AG10803 (cell line): Measurements from ENCODE around the gene ORMDL1.
A peak's percentile ranks its signal among the peaks of the same experiment; 100 is the strongest.

Source experiments
- DNase-seq: peaks from one replicate; pipeline ENCODE4 v3.0.0; 2010; ENCODE audit warnings: low read depth
- H3K4me3 ChIP-seq: 2 replicates; pipeline ENCODE4 v1.5.1; 2011; ENCODE audit warnings: mild to moderate bottlenecking, low read length, control low read depth
- TF ChIP-seq, protein P1 (sequence below): conservative IDR thresholded peaks from 2 replicates; pipeline ENCODE4 v1.5.1; 2011; ENCODE audit warnings: mild to moderate bottlenecking, low read length, control low read depth, inconsistent platforms

Gene ORMDL1, protein sequence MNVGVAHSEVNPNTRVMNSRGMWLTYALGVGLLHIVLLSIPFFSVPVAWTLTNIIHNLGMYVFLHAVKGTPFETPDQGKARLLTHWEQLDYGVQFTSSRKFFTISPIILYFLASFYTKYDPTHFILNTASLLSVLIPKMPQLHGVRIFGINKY

DNA sequence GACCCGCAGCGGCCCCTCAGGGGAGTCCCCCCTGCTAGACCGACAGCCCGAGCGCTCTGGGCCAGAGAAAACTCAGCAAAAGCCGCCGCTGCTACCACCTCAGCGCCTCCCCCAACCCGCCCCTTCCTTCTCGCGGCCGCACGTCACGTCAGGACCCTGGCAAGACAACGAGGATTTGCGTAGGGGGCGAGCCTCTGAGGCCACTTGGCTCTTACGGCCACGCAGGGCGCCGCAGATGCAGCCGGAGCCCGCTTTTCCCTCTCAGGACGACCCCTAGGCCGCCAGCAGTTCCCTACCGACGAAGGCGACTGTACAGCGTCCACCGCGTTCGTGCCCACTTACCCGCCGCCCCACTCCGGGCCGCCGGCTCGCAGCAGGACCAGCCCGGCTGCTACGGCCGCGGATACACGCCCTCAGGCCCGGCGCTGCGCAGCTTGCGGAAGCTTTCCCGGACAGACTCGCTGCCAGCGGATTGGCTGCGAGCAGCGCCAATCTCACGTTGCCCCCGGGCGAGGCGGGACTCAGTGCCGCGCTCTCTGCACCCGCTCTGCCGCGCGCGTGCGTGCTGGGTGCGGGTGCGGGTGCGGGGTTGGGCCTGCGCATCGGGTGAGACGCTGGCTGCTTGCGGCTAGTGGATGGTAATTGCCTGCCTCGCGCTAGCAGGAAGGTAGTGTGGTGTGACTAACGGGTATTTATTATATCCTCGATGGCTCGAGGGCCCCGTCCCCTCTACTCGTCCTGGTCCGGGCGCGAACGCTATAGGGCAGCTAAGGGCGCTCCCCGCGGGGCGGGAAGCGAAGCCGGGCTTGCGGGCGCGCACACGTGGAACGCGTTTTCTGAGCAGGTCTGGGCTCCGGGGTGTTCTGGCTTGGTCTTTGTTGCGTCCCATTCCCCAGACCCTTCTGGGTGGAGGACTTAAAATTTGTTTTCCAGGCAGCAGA lies at the start of gene ORMDL1, which contains the start of gene PMS1:
TSS of gene ORMDL1 (minus strand) at position 413 of the 941 bp plus-strand sequence. CDS start 1,744 bp downstream, outside the sequence.
TSS of gene PMS1 (plus strand) at position 524 of the 941 bp plus-strand sequence. CDS start 7,360 bp downstream, outside the sequence.
- DNase-seq: peak; percentile 96
- H3K4me3 ChIP-seq: peak within 1 kb of the TSS; percentile 82
- TF ChIP-seq, protein P1, sequence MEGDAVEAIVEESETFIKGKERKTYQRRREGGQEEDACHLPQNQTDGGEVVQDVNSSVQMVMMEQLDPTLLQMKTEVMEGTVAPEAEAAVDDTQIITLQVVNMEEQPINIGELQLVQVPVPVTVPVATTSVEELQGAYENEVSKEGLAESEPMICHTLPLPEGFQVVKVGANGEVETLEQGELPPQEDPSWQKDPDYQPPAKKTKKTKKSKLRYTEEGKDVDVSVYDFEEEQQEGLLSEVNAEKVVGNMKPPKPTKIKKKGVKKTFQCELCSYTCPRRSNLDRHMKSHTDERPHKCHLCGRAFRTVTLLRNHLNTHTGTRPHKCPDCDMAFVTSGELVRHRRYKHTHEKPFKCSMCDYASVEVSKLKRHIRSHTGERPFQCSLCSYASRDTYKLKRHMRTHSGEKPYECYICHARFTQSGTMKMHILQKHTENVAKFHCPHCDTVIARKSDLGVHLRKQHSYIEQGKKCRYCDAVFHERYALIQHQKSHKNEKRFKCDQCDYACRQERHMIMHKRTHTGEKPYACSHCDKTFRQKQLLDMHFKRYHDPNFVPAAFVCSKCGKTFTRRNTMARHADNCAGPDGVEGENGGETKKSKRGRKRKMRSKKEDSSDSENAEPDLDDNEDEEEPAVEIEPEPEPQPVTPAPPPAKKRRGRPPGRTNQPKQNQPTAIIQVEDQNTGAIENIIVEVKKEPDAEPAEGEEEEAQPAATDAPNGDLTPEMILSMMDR: no peak

DNA sequence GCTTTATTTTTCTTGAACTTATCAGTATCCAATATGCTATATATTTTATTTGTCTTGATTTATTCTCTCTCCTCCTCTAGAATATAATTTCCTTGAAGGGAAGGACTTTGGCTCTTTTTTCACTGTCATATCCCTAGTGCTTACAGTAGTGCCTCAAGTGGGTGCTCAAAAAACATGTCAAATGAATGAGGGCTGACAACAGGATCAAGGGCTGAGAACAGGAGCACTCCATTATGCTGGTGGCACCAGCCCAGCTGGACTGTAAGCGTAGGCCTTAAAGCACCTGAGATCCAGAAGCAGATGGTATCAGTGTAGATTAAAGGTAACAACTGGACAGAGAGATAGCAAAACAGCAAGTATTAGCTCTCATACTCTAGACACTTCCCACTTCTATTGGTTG lies 46.4 kb upstream of the ORMDL1 start:
- no peak for DNase-seq
- H3K4me3 ChIP-seq: no peak overlapping the region
- TF ChIP-seq, protein P1: no peak

DNA sequence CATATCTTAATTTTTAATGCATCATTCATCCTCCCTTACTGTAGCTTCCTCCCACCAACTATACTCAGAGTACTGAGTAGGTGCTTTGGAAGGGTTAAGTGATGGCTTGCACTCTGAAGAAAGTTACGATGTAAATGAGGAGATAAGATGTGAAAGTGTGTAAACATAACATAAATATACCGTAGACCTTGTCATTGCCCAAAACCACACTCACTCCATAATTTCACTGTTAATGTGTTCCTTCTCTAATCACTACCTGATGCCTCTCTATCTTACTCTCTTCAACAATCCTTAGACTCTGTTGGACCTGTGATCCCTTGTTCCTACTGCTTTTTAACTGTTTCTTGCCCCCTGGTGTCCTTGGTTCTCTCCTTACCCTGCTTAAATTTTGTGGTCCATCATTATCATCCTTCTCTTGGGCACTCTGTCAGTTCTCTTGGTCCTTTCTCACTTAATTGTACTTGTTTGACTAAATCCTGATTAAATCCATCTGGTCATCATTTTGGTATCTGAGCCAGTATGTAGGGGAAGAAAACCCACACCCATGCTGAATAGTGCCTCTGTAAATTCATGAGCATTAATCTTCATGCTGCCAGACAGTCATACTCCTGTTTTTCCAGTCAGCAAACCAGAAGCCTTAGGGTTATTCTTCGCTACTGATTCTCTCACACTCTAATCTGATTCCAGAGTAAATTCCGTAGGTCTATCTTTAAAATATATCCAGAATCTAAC lies 45.1 kb upstream of the ORMDL1 start:
- TF ChIP-seq, protein P1: no peak

DNA sequence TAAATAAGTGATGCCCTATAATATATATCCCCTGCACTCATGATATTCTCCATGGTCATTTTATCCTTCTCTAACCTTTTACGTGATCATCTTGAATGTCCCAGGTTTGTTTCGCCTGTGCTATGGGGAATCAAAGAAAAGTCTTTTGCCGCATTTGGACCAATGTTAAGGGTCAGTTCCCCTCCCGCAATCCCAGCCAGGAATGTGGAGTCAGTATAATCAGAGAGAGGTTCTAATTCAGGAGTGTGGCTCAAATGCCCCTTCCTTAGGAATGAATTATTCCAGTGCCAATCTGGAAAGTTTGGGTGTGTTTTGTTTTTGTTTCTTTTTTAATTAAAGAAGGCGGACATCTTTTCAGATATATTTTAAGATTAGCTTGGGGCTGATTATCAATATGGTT lies 41.9 kb upstream of the ORMDL1 start:
- H3K4me3 ChIP-seq: no peak overlapping the region
- DNase-seq: no peak
- TF ChIP-seq, protein P1: no peak

More for the DNA sequence above, 45.1 kb upstream of the ORMDL1 start:
- H3K4me3 ChIP-seq: no peak overlapping the region
- DNase-seq: peak; percentile 81

DNA sequence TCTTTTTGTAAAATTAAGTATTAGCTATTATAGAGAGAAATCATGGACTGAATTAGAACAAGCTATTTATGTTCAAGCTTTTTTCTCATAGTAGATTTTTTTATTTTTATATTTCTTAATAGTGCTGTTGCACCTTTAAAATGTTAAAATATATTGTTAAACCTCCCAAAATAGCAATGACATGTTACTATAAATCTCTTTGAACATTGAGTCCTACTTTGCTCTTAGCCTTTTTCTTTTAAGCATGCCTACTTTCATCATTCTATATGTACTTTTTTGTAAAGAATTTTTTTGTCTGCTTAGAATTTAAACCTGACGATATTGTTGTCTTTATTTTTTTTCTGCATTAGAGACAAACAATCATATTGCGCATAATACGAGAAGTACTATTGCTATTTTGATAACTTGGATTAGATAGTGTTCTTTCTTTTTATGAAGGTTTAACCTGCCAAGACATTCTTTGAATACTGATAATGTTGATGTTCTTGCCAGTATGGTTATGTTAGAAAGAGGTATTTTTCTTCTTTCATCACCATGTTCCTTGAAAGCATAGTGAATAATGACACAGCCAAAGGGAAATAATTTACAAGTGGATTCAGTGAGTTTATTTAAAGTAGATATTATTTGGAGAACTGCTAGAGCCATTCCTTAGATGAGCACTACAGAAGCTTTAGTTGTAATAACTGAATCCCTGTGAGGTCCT lies 40.7 kb upstream of the ORMDL1 start:
- TF ChIP-seq, protein P1: no peak

DNA sequence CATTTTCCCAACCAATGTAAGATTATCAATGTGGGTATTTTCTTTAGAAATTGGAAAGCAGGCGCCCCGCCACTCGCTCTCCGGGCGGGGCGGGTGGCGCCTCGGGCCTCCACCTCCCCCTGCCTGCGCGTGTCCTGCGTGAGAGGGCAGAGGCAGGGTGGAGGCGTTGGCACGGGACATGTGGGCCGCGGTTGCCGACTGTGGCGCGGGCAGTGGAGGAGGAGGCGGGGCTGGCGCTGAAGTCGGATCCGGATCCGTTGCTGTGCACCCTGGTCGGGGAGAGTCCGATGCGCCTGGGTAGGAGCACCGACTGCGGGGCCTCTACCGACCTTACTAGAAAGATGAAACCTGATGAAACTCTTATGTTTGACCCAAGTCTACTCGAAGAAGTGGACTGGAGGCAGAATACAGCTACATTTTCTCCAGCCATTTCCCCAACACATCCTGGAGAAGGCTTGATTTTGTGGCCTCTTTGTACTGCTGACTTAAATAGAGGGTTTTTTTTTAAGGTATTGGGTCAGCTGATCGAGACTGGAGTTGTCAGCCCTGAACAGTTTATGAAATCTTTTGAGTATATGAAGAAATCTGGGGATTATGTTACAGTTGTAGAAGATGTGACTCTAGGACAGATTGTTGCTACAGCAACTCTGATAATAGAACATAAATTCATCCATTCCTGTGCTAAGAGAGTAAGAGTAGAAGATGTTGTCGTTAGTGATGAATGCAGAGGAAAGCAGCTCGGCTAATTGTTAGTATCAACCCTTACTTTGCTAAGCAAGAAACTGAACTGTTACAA lies 38.0 kb upstream of the ORMDL1 start:
- DNase-seq: peak; percentile 70
- no peak overlapping the region for H3K4me3 ChIP-seq
- TF ChIP-seq, protein P1: no peak

More for the DNA sequence above, 40.7 kb upstream of the ORMDL1 start:
- H3K4me3 ChIP-seq: no peak overlapping the region
- DNase-seq: no peak
